GM12892 (cell line): ENCODE results near the gene TBCA.

Experiments
- POLR2A ChIP-seq: IDR thresholded peaks from 2 replicates; pipeline ENCODE4 v1.6.1; 2011; ENCODE audit warnings: low read depth, low read length, control low read depth
- TAF1 ChIP-seq: IDR thresholded peaks from 2 replicates; pipeline ENCODE4 v1.6.1; 2011; ENCODE audit warnings: low read depth, mild to moderate bottlenecking, control low read depth, low read length, borderline replicate concordance

- TF ChIP-seq TAF1 (no peak), POLR2A (no peak)
These were observed 8.8 kb downstream of the TBCA start for GRCh38 chr5:77767301-77767700.
